GM12891 (cell line): ENCODE measurements around the gene DAB1.

Experiments
- POLR2A ChIP-seq: IDR thresholded peaks from 2 replicates; pipeline ENCODE4 v1.6.1; 2011; ENCODE audit warnings: low read depth, low read length, control low read depth
- POLR2AphosphoS5 ChIP-seq: IDR thresholded peaks from 2 replicates; pipeline ENCODE4 v1.6.1; 2011; ENCODE audit warnings: low read depth, low read length, control low read depth
- TAF1 ChIP-seq: IDR thresholded peaks from 2 replicates; pipeline ENCODE4 v1.6.1; 2011; ENCODE audit warnings: low read depth, low read length, control low read depth

- no peak for TF ChIP-seq POLR2A
- TF ChIP-seq TAF1, result no peak
- TF ChIP-seq POLR2AphosphoS5, result no peak
Measured at GRCh38 chr1:57312869-57313268, 111.0 kb downstream of the DAB1 start.
